HG02938 (cell line): ENCODE results near the gene OR4D5.

Experiments used
- ATAC-seq: cut with Tn5 transposase; IDR thresholded peaks from one replicate; pipeline ENCODE4 v1.9.1; 2021; ENCODE audit warnings: mild to moderate bottlenecking, moderate library complexity; ENCODE audit not compliant: unreplicated experiment

The OR4D5 gene

GRCh38 chr11:123939317-123939716 lies at the start of gene OR4D5:
TSS of gene OR4D5 (plus strand) at chr11:123939617. CDS start at chr11:123939617, 0 bp downstream.
- no peak for ATAC-seq

- ATAC-seq = no peak
Observed at GRCh38 chr11:123892031-123892430, 47.4 kb upstream of the OR4D5 start.

- ATAC-seq = no peak
Observed at GRCh38 chr11:123899792-123900191, 39.6 kb upstream of the OR4D5 start.

DNA sequence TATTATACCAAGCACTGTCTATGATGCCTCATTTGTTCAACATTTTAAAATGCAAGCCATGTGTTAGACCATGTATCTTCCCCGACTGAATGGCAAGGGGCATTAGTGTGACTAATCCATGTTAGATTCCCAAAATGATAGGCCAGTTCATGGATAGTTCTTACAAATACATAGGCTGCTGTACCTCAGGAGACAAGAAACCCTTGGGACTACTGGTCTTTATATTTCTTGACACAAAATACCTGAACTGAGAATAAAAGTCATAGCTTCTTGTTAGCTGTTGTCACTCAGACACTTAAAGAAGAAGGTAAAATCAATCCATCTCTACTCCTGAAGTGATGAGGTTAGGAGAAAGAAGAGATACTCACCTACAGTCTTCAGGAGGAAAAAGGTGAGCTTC lies 37.5 kb upstream of the OR4D5 start, which contains the start of gene OR8D4:
Gene OR8D4, plus strand, starts transcription at position 301 of the 400 bp plus-strand sequence. CDS start 4,265 bp downstream, outside the sequence.
- ATAC-seq = no peak

- peak; percentile 72 for ATAC-seq
Observed at GRCh38 chr11:123903932-123904331, 35.5 kb upstream of the OR4D5 start.

- no peak for ATAC-seq
Observed at GRCh38 chr11:123904932-123905331, 34.5 kb upstream of the OR4D5 start.

DNA sequence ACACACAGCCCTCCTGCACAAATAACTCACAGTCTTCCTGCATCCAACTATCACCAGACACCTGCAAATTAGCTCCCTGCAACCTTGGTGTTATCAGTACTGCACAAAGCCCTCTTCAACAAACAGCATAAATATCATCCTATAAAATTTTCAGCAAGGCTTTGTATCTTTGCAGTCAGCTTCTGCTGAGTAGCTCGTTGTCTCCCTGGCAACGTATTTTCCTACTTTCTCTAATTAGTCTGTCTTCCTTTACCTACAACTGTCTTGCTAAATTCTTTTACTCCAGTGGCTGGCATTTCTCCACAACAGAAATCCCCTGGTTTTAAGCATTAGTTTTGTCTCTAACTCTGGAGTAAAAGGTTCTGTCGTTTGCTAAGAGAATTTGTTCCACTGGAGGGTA lies 33.6 kb upstream of the OR4D5 start:
- no peak for ATAC-seq

DNA sequence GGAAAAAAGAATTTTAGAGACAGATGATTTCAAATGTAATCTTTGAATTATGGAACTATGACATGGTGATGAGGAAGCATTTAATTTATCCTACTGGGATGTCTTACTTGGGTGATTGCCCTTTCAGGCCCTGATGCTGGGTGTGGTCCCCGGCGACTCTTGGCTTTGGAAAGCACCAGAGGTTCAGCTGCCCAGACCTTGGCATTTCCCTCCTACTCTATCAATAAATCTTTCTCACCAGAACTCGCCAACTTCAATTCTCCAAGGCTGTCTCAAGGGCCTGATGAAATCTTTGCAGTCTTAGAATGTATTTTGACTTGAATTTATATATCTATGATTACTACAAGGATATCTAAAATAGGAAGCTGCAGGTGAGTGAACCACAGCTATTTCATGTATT lies 18.5 kb upstream of the OR4D5 start:
- ATAC-seq = no peak

GRCh38 chr11:123924027-123924426 lies 15.4 kb upstream of the OR4D5 start:
- no peak for ATAC-seq

DNA sequence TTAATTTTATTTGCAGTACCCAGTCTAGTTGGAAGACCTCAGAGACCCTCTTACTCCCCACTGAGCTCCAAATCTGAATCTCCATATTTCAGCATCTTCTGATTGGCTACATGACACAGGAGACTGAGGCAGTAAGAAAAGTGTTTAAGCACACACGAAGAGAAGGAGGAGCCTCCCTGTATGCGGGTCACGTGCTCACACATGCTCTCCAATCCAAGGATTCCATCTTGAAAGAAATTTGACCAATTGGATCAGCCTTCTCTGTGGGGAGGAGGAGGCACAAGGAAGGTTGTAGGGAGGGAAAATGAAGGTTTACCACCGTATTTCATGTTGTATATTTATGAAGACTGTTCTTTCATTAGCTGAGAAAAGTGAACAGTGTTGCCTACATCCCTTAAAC lies 3.0 kb downstream of the OR4D5 start:
- no peak for ATAC-seq

GRCh38 chr11:123943738-123944137 lies 4.3 kb downstream of the OR4D5 start, which contains the start of gene OR6T1:
TSS of gene OR6T1 (minus strand) at chr11:123943838. CDS start at chr11:123943838, 0 bp downstream.
- no peak for ATAC-seq

GRCh38 chr11:123945132-123945531 lies 5.7 kb downstream of the OR4D5 start:
- ATAC-seq = no peak

DNA sequence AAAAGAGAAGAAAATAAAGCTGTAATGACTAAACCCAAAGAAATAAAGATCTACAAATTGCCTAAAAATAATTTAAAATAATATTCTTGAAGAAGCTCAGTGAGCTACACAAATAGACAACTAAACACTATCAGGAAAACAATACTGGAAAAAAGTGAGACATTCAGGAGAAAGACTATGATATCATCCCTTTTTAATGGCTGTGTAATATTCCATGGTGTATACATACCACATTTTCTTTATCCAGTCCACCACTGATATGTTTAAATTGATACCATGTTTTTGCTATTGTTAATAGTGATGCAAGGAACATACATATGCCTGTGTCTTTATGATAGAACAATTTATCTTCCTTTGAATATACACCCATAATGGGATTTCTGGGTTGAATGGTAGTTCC lies 17.3 kb downstream of the OR4D5 start:
- no peak for ATAC-seq

- ATAC-seq = no peak
Observed at GRCh38 chr11:123973816-123974215, 34.4 kb downstream of the OR4D5 start.

DNA sequence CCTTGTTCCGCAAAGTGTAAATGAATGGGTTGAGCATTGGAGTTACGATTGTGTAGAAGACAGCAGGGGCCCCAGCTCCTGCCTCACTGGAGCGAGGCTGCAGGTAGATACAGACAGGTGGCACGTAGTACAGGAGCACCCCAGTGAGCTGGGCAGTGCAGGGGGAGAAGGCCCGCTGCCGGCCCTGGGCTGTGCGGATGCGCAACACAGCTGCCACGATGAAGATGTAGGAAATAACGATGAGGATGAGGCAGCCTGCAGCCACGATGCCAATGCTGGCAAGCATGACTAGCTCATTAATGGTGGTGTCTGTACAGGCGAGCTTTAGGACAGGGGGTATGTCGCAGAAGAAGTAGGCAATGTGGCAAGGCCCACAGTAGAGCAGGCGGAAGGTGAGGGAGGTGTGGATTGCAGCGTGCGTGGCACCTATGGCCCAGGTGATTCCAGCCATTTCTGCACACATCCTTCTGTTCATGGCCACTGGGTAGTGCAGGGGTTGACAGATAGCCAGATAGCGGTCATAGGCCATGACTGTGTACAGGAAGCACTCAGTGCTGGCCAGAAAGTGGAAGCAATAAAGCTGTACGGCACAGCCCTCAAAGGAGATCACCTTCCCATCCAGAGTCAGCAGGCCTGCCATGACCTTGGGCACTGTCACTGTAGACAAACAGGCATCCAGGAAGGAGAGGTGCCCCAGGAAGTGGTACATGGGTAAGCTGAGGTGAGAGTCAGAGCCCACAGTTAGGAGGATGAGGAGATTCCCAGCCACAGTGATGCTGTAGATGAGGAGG lies 37.5 kb downstream of the OR4D5 start:
- no peak for ATAC-seq

GRCh38 chr11:123977731-123978347 lies 38.4 kb downstream of the OR4D5 start, which contains the start of gene OR10S1:
TSS of gene OR10S1 (minus strand) at chr11:123977781. CDS start at chr11:123977664, 117 bp downstream.
- no peak for ATAC-seq

GRCh38 chr11:123979311-123979710 lies 39.9 kb downstream of the OR4D5 start:
- ATAC-seq = no peak
